Pancreas (tissue), 10 donors: ENCODE measurements around the gene SORCS2. TPM values are rescaled to one million over a fixed set of nuclear protein-coding genes. Genes with fewer than 3 reads are reported as not detected.

ENCODE experiments used
- ATAC-seq, 4 donors: fragments of 200-7000 bp; cut with Tn5 transposase; one replicate each; pipeline versions ENCODE4 v1.8.0 to v1.9.1; 2020; ENCODE audit warnings: mild to moderate bottlenecking in 4 of 4, moderate library complexity in 4 of 4
- DNase-seq, 6 donors: peaks; one replicate each; pipeline ENCODE4 v3.0.0-alpha.2; 2020
- FAIRE-seq: peaks from 2 replicates; lab custom pipeline; 2012; peaks lifted over from hg19 to GRCh38; lab: Jason Lieb, UNC
- H3K27ac ChIP-seq, 4 donors: fragments of 200-600 bp; sonication (generic); 1 replicate in 3 of 4; 2 replicates in 1 of 4; pipeline versions ENCODE4 v1.5.0 to v1.8.0; 2020
- H3K27me3 ChIP-seq, 4 donors: fragments of 200-600 bp; one replicate each; pipeline ENCODE4 v1.8.0; 2021
- H3K36me3 ChIP-seq, 3 donors: fragments of 200-600 bp; sonication (generic) in 1 of 3; one replicate each; pipeline versions ENCODE4 v1.5.0 to v1.8.0; 2020 to 2021
- H3K4me1 ChIP-seq, 3 donors: fragments of 200-600 bp; one replicate each; pipeline ENCODE4 v1.8.0; 2021
- H3K4me3 ChIP-seq, 4 donors: fragments of 200-600 bp; sonication (generic) in 2 of 4; one replicate each; pipeline versions ENCODE4 v1.5.0 to v1.8.0; 2020 to 2021
- H3K9me3 ChIP-seq, 4 donors: fragments of 200-600 bp; one replicate each; pipeline ENCODE4 v1.8.0; 2021
- WGBS, 2 donors: extraction: QIAGEN DNeasy Blood & Tissue Kit; methylation state at CpG; one replicate each; pipeline ENCODE4 v1.1.7; 2013; 5-methylcytosine and 5-hydroxymethylcytosine counted together
- intact Hi-C, 3 donors: fragments of 100-400 bp; cut with DNase I; formaldehyde crosslinking; loops; one replicate each; pipeline versions ENCODE4 v1.11.1 to v1.14.2; 2022
- polyA plus RNA-seq, 2 donors: library from polyadenylated mRNA; stranded (reverse); fragments of 200-250 nt; gene quantifications; one replicate each; pipeline ENCODE4 v1.2.3, GENCODE V29; 2013
- total RNA-seq, 6 donors: library from RNA; stranded (reverse); fragmentation: NEBNext Ultra II Directional in 4 of 6; extraction: Animal tissue kit (Norgen Biotek cat#: 25700) in 4 of 6; gene quantifications; one replicate each; pipeline versions ENCODE4 v1.2.1 to v1.2.4, GENCODE V29; 2021 to 2023
- TF ChIP-seq, protein P1 (sequence below), 4 donors: fragments of 200-600 bp; sonication (generic) in 3 of 4; IDR thresholded peaks; one replicate each; pipeline versions ENCODE4 v1.5.0 to v1.8.0; 2021; ENCODE audit warnings: antibody characterized with exemption in 4 of 4
- donor health status: healthy with polysubstance abuse.
- donor health status: DM: no; HTN: no; CAD: no; lungs with moderate emphysema.
- donor health status: DM: no; HTN: no; CAD: no.
- donor health status: control.
- donor health status: control.
- donor health status: Bipolar disorder and iron deficiency.
- donor health status: DM: yes; HTN: yes; CAD: no.
- donor health status: DM: no; HTN: no; CAD: no.
- donor health status: DM: no; HTN: no; CAD: no.
- donor health status: DM: yes; HTN: yes; CAD: no.

Gene SORCS2
- total and polyA plus RNA-seq, 8 donors: 0.14 to 1.7 (median 0.42) TPM

DNA sequence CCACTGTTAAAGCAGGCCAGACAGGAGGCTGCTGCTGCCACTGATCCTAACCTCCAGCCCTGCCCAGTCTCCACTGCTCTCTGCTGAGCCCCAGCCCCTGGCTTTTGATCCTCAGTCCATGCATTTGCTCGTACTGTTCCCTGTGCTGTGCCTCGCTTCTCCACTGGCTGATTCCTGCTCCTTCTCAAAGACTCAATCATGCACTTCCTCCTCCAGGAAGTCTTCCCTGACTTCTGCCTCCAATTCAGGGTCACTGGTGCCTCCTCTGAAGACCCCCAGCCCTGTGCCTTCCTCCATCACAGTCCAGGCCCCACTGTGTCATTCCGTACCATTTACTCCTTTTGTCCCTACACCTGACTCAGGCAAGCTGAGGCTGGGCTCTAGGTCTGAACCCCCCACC, 473.0 kb downstream of the SORCS2 start:
- no peak for ATAC-seq
- intact Hi-C loops: no loop called here
- H3K36me3 ChIP-seq: no peaks in the 10 kb centered on the region
- H3K4me1 ChIP-seq: no peaks in the 10 kb centered on the region
- no peak overlapping the region for H3K4me3 ChIP-seq
- WGBS, 2 donors: 72 to 82% methylated on average over 3 of the region's 3 CpGs
- no peak for FAIRE-seq
- no peaks in the 10 kb centered on the region for H3K27me3 ChIP-seq
- H3K27ac ChIP-seq: no peak overlapping the region
- DNase-seq: no peak
- TF ChIP-seq, protein P1, sequence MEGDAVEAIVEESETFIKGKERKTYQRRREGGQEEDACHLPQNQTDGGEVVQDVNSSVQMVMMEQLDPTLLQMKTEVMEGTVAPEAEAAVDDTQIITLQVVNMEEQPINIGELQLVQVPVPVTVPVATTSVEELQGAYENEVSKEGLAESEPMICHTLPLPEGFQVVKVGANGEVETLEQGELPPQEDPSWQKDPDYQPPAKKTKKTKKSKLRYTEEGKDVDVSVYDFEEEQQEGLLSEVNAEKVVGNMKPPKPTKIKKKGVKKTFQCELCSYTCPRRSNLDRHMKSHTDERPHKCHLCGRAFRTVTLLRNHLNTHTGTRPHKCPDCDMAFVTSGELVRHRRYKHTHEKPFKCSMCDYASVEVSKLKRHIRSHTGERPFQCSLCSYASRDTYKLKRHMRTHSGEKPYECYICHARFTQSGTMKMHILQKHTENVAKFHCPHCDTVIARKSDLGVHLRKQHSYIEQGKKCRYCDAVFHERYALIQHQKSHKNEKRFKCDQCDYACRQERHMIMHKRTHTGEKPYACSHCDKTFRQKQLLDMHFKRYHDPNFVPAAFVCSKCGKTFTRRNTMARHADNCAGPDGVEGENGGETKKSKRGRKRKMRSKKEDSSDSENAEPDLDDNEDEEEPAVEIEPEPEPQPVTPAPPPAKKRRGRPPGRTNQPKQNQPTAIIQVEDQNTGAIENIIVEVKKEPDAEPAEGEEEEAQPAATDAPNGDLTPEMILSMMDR (IDR thresholded peaks at IDR 0.05): no peak
- no peaks in the 10 kb centered on the region for H3K9me3 ChIP-seq

DNA sequence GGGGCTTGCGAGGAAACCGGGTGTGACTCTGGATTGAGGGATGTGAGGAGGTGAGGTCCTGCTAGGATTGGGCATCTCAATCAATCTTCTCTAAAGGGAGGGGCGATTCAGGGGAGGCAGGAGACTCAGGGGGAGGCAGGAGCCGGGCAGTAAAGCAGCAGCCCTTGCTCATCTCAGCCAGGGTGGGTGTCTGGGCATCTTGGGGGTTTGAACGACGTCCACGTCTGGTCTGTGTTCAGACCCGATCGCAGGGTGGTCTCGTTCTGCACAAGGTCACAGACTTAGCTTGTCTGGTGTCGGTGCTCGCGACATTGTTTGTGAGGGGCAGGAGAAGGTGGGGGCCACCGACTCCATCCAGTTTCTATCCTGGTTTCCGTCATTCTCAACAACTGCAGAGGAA, 473.7 kb downstream of the SORCS2 start:
- FAIRE-seq: no peak
- intact Hi-C loops: no loop called here
- Histone ChIP-seq H3K27ac (no peak overlapping the region), H3K36me3 (no peaks in the 10 kb centered on the region), H3K27me3 (no peaks in the 10 kb centered on the region), H3K9me3 (no peaks in the 10 kb centered on the region), H3K4me1 (no peaks in the 10 kb centered on the region), H3K4me3 (no peak overlapping the region)
- no peak for DNase-seq
- TF ChIP-seq, protein P1 (IDR thresholded peaks at IDR 0.05): no peak
- no peak for ATAC-seq
- 59 to 64% methylated on average over 13 to 15 of the region's 15 CpGs for WGBS, 2 donors

DNA sequence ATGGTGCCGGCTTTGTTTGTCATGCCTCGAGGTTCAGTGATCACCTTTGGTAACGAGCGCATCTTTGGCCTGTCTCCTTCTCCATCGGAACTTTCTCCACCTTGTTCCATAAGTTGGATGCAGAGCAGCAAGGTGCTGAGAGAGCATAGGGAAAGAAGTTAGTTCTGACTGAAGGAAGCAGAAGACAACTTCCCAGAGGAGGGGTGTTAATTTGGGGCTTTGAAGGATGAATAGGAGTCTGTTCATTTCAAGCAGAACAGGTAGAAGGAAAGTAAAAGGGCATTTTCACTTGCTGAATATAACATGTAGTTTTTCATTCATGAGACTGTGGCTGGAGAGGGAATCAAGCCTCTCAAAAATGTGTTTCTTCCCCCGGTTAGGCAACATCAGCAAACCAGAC, 474.4 kb downstream of the SORCS2 start:
- DNase-seq (no peak), ATAC-seq (no peak), FAIRE-seq (no peak)
- H3K4me3 ChIP-seq: no peak overlapping the region
- H3K36me3 ChIP-seq: no peaks in the 10 kb centered on the region
- WGBS, 2 donors: 86 to 91% methylated on average over 6 of the region's 6 CpGs
- no peaks in the 10 kb centered on the region for H3K27me3 ChIP-seq
- H3K27ac ChIP-seq: no peak overlapping the region
- TF ChIP-seq, protein P1 (IDR thresholded peaks at IDR 0.05): no peak
- H3K4me1 ChIP-seq: no peaks in the 10 kb centered on the region
- no peaks in the 10 kb centered on the region for H3K9me3 ChIP-seq
- intact Hi-C loops: no loop called here

DNA sequence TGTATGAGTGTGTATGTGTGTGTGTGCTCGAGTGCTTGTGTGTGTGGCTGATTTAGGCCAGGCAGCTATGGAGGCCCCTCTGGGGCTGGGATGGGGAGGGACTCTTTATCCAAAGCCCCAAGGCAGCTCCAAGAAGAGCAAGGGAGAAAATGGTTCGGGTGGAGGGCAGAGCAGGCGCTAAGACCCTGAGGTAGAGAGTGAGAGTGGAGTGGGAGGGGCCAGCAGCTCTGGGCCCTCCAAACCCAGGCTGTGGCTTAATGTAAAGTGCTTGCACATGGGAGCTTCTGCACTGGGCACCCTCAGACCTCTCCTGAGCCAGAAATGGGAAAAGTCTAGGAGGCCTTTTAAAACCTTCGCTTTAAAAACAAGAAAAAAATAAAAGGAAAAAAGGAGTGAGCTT, 475.9 kb downstream of the SORCS2 start:
- Histone ChIP-seq H3K27me3 (peaks cover 0 to 4% (median 0%) of the 10 kb centered on the region in 4 donors), H3K4me1 (no peaks in the 10 kb centered on the region), H3K36me3 (no peaks in the 10 kb centered on the region), H3K4me3 (no peak overlapping the region), H3K9me3 (no peaks in the 10 kb centered on the region), H3K27ac (no peak overlapping the region)
- no peak for ATAC-seq
- intact Hi-C loops: no loop called here
- FAIRE-seq: no peak
- DNase-seq: no peak
- TF ChIP-seq, protein P1 (IDR thresholded peaks at IDR 0.05): no peak
- 74% methylated on average over 4 of the region's 4 CpGs for WGBS, 2 donors

DNA sequence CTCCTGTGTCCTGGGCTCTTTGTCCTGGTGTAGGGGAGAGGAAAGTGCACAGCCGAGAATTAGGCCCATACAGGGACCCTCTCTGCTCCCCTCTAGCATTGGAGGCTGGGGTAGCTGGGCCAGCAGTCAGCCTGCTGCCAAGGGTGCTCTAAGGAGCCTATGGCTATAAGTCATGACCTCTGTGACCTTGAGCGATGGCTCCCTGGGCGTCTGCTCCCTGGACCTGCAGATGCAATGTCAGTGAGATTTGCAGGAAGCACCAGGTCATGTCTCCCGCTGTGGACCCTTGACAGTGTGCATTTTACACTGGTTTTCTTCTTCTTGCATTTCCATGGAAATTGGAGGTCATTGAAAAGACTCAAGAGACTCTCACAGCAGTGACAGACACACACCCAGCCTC, 476.5 kb downstream of the SORCS2 start:
- intact Hi-C loops: no loop called here
- H3K4me1 ChIP-seq: no peaks in the 10 kb centered on the region
- H3K36me3 ChIP-seq: no peaks in the 10 kb centered on the region
- ATAC-seq (no peak), FAIRE-seq (no peak), DNase-seq (no peak)
- 63 to 64% methylated on average over 4 of the region's 4 CpGs for WGBS, 2 donors
- H3K4me3 ChIP-seq: no peak overlapping the region
- TF ChIP-seq, protein P1 (IDR thresholded peaks at IDR 0.05): no peak
- H3K9me3 ChIP-seq: no peaks in the 10 kb centered on the region
- peaks cover 0 to 4% (median 0%) of the 10 kb centered on the region in 4 donors for H3K27me3 ChIP-seq
- no peak overlapping the region for H3K27ac ChIP-seq
